Measurements from ENCODE around the gene STT3A.

Gene STT3A

DNA sequence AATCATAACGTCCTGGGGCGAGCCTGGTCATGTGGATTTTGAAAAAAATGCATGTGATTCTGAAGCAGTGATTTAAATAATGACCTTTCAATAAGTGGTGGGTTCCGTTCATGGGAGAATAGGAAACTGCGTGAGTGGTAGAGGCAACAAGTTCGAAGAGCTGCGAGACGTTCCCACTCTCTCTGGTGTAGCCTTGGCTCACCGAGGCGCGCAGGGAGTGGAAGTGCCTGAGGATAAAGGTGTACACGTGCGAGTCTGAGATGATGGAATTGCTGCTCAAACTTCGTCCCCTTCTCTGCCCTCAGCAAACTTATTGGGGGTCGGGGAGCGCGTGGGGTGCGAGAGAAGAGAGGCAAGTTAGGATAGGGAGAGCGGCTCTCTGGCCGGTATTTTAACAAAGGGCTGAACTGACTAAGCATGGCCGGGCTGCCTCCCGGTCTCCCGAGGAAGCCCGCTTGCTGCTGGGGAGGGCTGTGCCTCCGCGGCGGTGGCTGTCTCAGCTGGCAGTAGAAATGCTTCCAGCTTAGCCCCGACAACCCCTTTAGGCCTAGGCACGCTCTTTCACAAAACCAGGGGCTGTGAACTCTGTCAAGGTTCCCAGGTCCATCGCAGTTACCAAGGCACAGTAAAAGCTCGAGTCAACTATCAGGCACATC, 875 bp upstream of the STT3A start:
- no peak for DNase-seq

DNA sequence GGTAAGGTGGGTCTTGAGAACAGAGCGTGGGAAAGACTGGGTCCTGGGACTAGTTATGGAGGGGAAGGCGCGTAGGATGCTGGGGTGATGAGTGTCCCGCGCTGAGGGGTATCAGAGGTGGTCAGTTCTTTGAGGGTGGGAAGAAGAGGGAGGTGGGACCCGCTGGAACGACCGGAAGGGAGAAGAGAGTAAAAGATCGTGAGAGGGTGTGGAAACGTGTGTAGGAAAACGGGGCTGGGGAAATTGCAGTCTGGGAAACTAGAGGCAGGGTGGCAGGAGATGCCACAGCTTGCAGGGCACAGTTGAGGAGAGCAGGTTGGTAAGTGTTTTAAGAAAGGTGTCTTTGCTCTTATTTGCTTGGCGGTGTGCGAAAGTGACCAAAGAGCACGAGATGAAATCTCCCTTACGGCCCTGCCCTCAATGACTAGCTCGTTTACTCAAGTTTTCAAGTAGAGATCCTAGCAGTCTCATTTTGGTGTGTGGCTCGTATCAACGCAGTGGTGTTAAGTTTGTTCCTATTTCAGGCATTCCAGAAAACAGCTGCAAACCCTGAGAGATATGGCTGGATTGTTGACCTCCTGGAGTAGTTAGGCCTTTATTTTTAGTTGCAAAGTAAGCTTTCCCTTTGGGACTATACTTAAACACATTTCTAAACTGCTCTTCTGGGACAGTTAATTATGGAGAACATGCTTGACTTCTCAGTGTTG, 615 bp downstream of the STT3A start:
- DNase-seq = no peak

DNA sequence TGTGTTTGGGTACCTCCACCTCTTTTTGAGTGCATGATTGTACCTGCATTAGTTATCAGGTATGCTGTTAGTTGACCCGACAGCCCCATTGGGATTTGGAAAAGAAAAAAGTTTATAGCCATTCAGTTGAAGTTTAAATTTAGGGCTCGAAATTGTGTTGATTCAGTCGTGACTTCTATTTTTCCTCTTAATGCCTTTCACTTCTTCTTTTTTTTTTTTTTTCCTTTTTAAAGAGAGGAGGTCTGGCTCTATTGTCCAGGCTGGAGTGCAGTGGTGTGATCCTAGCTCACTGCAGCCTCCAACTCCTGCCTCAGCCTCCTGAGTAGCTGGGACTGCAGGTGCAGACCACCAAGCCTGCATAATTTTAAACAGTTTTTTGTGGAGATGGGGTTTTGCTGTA, 2.3 kb downstream of the STT3A start:
- no peak for DNase-seq

DNA sequence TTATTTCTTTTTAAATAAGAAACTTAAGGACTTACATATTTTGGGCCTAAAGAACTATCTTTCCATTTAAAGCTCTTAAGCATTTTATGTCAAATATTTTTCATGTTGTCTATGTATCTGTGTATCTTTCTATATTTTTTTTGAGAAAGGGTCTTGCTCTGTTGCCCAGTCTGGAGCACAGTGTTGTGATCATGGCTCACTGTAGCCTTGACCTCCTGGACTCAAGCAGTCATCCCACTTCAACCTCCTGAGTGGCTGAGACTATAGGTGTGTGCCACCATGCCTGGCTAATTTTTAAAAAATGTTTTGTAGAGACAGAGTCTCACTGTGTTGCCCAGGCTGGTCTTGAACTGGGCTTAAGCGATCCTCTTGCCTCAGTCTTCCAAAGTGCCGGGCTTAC, 8.0 kb downstream of the STT3A start:
- no peak for DNase-seq

DNA sequence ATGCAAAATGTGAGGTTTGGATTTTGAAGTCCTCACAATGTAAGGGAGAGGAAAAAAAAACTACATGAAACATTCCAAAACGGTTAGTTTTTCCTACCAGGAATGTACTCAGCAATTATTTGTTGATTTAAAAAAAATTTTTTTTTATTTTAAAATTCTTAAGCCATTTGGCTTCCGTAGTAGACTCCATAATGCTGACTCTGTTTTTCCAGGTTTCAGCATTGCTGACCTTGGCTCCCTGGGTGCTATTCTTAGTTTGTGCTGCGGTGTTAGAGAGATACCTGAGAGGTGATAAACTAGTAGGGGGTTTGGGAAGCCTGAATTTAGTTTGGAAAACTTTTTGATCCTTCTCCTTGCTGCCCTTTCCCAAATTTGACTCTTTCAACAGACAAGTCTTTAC, 10.6 kb downstream of the STT3A start:
- DNase-seq = no peak

DNA sequence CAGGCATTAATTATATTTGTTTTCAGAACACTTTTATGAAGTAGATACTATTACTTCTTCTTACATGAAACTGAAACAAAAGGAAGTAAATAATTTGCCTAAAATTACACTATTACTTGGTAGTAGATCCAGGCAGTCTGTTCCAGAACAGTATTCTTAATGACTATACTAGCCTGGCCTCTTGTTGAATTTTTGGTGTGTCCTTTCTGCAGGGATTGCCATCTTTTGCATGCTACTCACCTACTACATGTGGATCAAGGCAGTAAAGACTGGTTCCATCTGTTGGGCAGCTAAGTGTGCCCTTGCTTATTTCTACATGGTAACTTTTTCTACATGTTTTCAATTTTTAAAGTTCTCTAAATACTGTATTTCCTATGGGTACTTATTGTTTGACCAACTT, 12.8 kb downstream of the STT3A start:
- no peak for DNase-seq

DNA sequence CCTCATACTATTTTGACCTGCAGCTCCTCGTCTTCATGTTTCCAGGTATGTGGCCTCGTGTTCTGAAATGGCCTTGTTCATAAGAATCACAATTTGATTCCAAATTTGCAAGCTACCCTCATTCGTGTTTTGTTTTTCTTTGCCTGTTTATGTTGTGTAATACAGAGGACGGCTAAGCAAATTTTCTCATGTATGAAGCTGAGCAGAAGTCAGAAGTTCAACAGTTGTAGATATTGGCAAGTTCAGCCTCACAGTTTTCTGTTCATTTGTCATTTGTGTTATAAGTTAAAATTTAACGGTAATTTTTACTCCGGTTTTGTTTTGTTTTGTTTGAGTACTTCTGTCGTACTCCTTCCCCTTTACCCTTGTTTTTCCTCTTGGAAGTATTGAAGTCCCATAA, 16.9 kb downstream of the STT3A start:
- DNase-seq = no peak

DNA sequence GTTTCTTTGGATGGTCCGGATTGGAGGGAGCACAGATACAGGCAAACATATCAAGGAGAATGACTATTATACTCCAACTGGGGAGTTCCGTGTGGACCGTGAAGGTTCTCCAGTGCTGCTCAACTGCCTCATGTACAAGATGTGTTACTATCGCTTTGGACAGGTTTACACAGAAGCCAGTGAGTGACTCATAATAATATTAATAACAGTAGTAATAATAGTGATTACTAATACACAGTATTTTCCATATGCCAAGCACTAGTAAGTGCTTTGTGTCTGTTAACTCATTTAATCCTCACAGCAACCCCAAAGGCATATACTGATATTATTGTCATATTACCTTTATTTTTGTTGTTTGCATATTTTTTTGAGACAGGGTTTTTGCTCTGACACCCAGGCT, 25.7 kb downstream of the STT3A start:
- DNase-seq = no peak

DNA sequence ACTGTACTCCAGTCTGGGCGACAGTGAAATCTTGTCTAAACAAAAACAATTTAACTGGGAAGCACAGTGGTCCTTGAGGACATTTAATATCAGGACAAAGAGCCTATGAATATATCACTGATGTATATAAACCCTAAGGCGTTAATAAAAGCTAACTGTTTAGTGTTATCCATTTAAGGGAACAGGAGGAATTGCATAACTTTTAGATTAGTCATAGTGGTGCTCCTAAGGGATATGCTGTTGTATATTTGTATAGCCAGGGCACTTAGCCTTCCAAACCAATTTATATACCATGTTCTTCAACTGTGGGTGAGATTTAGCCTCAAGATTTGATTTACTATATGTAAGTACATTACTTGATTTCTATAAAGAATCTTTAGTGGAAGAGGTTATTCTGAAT, 29.3 kb downstream of the STT3A start:
- no peak for DNase-seq

DNA sequence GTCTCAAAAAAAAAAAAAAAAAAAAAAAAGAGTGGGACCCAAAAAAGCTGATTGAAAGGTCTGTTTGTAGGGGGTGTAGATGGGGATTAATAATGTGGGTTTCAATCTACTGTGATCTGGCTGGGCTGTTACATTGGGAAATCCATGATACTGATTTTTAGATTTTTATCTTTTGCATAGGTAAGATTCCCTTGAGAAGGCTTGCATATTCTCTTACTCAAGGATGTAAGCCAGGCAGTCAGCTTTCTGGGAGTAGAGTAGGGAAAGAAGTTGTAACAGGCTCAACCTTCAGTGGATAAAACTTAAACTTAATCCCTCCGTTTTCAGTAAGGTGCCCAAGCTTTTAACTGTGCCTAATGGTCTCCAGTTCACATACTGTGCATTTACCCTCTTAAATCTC, 30.4 kb downstream of the STT3A start:
- DNase-seq = no peak

DNA sequence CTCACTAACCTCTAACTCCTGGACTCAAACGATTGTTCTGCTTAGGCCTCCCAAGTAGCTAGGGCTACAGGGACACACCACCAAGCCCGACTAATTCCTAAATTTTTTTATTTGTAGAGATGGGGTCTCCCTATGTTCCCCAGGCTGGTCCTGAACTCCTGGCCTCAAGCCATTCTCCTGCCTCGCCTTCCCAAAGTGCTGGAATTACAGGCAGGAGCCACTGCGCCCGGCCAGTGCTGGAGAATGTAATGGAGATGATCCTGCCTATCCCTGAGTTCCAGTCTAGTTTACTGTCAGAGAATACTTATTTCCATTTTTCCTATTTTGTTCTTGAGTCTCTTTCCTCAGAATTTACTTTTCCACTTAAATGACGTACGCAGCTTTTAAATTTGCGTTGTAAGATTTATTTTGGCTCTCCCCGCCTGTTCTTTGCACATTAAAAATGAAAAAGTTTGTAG, 32.1 kb downstream of the STT3A start, which contains the start of gene CHEK1:
TSS of gene CHEK1 (plus strand) at position 408 of the 458 bp plus-strand sequence. CDS start 1,606 bp downstream, outside the sequence.
- no peak for DNase-seq

DNA sequence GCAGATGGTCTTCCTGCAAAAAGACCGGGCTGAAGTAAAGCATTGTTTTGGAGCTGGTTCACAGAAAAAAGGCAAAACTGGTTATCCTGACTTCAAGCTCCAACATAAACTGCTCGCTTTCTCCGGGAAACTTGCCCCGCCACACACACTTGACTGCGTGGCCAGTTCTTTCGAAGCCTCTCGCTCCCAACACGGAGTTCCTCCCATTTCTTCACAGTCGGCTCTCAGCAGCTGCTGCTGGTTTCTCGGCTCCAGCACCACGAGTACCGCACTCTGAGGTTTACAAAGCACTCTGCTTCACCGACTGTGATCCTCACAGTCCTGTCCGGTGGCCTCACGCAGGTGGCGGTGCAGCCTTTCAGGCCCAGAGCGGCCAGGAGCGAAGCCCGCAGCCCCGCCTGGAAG, 32.6 kb downstream of the STT3A start:
- no peak for DNase-seq

DNA sequence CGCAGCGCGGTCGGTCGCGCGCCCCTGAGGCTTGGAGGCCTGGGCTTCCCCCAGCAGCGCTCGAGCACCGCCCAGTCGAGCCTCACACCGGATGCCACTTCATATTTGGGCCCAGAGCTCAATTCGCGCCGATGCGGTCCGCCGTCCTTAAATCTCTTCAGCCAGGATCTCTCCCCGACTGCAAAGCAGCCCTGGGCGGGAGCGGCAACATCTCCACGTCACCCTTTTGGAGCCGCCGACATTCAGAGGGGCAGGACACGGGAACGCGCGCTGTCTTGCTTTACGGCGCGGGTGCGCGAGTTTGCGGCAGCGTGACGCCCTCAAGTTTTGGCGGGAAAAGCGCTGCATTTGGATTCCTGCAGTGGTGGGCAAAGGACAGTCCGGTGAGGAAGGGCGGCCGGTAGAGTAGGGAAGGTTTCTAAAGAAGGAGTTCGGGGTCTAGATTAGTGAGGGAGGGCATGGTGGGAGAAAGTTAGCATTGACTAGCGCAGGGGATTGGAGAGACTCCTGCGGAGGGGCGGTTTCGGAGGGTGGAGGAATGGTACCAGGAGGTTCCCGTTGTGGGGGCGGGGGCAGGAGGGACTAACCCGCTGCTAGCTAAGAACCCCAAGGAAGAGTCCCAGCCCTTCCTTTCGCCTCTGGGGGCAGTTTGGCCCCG, 33.1 kb downstream of the STT3A start:
- DNase-seq = peak; percentile 54

DNA sequence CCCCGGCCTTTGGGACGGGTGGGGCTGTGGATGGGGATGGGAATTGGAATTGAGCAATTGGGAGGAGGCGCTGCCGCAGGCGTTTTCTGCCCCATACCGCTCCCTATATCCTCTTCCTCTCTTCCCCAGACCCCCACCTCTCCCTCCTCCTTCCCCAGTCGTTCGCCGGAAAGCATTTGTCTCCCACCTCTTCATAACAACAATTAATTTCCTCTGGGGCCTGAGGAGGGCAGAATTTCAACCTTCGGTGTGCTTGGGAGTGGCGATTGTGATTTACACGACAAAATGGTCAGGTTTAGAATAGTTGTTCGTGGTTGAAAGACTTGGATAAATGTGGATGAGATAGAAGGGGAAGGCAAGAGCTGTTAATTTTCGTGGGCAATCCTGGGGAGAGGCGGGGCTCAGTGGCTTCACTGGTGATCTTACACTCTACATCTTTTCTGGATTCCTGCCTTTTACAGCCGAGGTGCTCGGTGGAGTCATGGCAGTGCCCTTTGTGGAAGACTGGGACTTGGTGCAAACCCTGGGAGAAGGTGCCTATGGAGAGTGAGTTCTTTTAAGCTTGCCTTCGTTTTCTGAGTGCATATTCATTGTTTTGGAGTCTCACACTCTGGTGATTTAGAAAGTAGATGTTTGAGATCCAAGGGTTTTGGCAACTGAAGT, 33.8 kb downstream of the STT3A start:
- DNase-seq = peak; percentile 37

DNA sequence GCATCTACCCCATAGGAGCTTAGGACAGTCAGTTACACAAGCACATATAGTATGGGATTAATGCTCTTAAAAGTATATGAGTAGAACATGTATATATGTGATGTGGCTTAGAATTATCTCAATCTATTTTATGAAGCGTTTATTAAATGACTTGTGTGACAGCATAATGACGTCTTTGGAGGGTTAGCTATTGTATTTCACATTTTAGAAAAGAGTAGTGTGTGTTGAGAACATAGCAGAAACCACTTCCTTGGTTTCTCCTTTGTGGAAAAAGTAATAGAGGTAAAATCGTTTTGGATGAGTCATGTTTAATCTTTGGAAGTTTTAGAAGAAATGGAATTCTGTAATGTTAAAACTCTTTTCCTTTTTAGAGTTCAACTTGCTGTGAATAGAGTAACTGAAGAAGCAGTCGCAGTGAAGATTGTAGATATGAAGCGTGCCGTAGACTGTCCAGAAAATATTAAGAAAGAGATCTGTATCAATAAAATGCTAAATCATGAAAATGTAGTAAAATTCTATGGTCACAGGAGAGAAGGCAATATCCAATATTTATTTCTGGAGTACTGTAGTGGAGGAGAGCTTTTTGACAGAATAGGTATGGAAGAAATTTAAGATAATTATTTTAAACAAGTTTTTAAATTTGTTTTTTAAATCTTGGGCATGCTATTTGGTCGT, 34.7 kb downstream of the STT3A start:
- no peak for DNase-seq

DNA sequence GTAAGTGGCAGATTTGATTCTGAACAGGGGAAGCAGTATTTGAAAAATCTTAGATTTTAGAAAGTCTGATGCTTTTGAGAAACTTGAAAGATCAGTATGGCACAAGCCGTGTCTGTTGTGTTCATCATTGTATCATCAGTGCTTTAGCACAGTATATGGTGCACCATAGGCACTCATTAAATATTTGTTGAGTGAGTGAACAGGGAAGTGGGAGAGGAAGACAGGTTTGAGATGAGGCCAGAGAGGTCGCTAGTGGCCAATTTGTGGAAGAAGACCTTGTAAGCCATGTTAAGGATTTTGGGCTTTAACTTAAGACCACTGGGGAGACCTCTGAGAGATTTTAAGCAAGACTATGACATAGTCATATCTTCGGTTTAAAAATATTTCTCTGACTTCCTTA, 45.2 kb downstream of the STT3A start:
- no peak for DNase-seq

DNA sequence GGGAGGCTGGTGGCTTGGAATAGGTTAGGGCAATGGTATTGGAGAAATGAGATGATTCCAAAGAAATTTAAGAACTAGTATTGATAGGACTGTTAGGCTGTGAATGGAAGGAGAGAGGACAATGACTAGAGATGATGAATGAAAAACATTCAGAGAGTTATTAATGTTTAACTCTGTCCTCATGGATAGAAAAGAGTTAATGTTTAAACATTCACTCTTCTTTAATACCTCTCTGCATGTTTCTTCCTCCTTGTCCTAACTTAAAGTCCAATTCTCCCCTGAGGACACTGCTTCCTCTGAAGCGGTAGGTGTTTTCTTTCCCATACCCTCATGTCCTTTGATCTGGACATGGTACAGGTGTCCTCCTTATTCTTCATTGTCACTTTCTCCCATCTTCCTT, 45.7 kb downstream of the STT3A start:
- no peak for DNase-seq

DNA sequence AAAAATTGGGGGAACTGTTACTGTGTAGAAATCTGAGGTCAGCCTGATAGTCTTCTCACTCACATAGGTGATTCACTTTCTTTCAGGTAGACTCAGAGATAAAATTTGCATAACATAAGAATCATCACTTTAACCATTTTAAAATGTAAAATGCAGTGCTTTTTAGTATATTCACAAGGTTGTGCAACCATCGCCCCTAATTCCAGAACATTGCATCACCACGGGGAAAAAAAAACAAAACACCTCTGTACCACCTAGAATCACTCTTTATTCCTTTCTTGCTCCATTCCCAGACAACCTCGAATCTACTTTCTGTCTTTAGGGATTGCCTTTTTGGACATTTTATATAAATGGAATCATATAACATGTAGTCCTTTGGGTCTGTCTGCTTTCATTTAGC, 53.2 kb downstream of the STT3A start:
- no peak for DNase-seq

DNA sequence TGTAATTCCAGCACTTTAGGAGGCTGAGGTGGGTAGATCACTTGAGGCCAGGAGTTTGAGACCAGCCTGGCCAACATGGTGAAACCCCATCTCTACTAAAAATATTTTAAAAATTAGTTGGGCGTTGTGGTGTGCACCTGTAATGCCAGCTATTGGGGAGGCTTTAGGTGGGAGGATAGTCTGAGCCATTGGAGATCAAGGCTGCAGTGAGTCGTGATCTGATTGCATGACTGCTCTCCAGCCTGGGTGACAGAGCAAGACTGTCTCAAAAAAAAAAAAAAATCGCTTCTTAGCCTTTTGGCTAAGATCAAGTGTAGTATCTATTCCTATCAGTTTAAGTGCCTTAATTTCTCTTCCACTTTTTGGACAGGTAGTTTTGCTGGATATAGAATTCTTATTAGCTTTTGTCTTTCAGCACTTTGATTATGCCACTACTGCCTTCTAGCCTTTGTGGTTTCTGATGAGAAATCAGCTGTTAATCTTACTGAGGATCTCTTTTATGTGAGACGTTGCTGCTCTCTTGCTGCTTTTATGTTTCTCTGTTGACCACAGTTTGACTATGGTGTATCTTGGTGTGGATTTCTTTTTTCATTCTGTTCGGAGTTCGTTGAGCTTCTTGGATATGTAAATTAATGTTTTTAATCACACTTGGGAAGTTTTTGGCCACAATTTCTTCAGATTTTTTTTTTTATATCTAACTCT, 57.0 kb downstream of the STT3A start:
- no peak for DNase-seq

DNA sequence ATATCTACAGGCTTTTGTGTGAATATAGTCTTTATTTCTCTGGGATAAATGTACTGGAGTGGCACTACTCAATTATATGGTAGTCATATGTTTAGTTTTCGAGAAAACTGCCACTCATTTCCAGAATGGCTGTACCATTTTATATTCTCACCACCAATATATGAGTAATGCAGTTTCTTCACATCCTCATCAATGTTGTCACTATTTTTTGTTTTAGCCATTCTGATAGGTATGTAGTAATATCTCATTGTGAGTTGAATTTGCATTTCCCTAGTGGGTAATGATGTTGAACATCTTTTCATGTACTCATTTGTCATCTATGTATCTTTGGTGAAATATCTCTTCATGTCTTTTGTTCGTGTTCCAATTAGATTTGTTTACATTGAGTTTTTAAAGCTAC, 70.0 kb downstream of the STT3A start:
- no peak for DNase-seq

DNA sequence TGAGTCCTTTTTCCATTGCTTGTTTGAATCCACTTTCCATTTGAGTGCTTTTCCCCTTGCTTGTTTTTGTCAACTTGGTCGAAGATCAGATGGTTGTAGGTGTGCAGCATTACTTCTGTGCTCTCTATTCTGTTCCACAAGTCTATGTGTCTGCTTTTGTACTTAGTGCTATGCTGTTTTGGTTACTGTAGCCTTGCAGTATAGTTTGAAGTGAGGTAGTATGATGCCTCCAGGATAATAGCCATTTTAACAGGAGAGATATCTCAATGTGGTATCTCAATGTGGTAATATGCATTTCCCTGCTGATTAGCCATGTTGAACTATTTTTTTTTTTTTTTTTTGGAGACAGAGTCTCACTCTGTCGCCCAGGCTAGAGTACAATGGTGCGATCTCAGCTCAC, 71.3 kb downstream of the STT3A start:
- DNase-seq = no peak

DNA sequence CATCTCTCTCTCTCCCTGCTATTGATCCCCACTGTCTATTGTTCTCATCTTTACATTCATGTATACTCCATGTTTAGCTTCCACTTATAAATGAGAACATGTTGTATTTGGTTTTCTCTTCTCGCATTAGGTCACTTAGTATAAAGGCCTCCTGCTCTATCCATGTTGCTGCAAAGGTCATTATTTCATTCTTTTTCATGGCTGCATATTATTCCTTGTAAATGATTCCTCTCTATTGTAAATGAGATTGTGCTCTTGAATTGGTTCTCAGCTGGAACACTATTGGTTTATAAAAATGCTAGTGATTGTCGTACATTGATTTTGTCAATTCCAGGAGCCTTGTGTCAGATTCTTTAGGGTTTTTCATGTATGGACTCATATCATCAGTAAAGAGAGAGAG, 74.5 kb downstream of the STT3A start:
- DNase-seq = no peak

Measured in NCI-H1694 treated with DMSO at 0.1 percent for 48 hours (cell line).